GM06990 (cell line): ENCODE measurements around the gene PRTFDC1.

Experiments
- DNase-seq: peaks from one replicate; pipeline ENCODE4 v3.0.0-alpha.2; 2011; ENCODE audit not compliant: insufficient read length; ENCODE audit errors: extremely low read depth
- H3K27me3 ChIP-seq: replicated peaks from 2 replicates; pipeline ENCODE4 v1.6.0; 2011; ENCODE audit warnings: low read length; ENCODE audit not compliant: control insufficient read depth, insufficient read depth
- H3K36me3 ChIP-seq: 2 replicates; pipeline ENCODE4 v1.5.1; 2011; ENCODE audit warnings: low read length; ENCODE audit not compliant: control insufficient read depth, insufficient read depth
- H3K4me3 ChIP-seq: replicated peaks from 2 replicates; pipeline ENCODE4 v1.5.1; 2011; ENCODE audit warnings: low read depth, mild to moderate bottlenecking, control low read depth, low read length
- CTCF ChIP-seq: IDR thresholded peaks from 2 replicates; pipeline ENCODE4 v1.5.1; 2011; ENCODE audit warnings: low read length, control low read depth, mild to moderate bottlenecking, inconsistent platforms; ENCODE audit not compliant: insufficient read depth, poor library complexity, severe bottlenecking

Gene PRTFDC1

DNA sequence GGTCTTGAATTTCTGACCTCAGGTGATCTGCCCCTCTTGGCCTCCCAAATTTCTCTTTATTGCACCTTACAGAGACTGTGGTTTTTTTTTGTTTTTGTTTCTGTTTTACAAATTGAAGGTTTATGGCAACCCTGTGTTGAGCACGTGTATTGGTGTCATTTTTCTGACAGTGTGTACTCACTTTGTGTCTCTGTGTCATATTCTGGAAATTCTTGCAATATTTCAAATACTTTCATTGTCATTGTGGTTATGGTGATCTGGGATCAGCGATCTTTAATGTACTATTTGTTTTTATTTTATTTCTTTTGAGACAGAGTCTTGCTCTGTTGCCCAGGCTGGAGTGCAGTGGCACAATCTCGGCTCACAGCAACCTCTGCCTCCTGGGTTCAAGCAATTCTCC lies 89.8 kb downstream of the PRTFDC1 start:
- Histone ChIP-seq H3K27me3 (no peaks in the 10 kb centered on the region), H3K36me3 (no peaks in the 10 kb centered on the region), H3K4me3 (no peak overlapping the region)
- TF ChIP-seq CTCF = no peak
- DNase-seq = no peak

GRCh38 chr10:24858288-24859270 lies 93.8 kb downstream of the PRTFDC1 start:
- no peak for DNase-seq
- no peak for TF ChIP-seq CTCF
- H3K4me3 ChIP-seq = no peak overlapping the region

DNA sequence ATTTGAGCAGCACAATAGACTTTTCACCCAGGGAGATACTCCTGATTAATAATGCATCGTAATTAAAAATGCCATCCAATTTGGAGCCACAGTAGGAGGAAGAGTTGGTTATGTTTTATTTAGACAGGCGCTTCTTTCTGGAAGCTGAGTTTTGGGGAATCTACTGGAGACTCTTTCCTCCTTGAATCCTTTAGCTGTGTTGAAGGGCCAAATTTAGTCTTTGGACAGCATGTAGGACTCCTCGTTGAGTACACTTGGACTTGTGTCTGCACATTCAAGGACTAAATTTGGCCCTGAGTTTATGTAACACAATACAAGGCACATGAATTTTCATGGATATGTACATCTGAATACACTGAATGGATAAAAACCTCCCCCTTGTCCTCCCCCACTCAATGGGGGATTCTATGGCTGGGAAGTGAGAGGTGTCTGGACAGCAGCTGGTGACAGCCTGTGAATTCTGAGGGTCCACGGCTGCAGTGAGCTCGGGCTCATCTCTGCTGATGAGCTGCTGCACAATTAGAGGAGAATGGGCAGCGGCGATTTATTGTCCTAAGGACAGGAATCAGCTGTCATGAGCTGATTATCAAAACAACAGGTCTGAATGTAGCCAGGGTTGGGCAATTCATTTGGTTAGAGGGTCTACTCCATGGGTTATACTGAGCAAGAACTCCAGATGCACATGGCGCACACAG lies 95.2 kb downstream of the PRTFDC1 start:
- H3K27me3 ChIP-seq = no peaks in the 10 kb centered on the region
- no peak overlapping the region for H3K4me3 ChIP-seq
- no peak for DNase-seq
- H3K36me3 ChIP-seq = no peaks in the 10 kb centered on the region
- TF ChIP-seq CTCF = no peak

More at GRCh38 chr10:24858288-24859270, 93.8 kb downstream of the PRTFDC1 start:
- no peaks in the 10 kb centered on the region for H3K36me3 ChIP-seq
- no peaks in the 10 kb centered on the region for H3K27me3 ChIP-seq

GRCh38 chr10:24854256-24854655 lies 98.2 kb downstream of the PRTFDC1 start:
- no peak for TF ChIP-seq CTCF
- DNase-seq = no peak

DNA sequence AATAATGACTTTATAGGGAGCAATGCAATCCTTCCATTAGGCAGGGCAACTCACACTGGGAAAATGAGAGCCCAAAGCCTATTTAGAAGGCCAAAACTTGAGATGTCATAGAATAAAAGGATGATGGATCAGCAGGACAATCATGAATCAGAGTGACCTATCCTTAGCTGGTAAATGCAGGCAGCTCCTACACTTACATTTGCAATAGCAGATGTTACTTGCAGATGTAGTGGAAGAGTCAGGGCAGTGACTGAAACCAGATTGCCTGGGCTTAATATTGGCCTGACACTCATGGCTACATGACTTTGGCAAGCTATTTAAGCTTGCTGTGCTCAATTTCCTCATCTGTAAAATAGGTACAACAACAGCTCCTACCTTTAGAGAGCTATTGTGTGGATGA lies 98.7 kb downstream of the PRTFDC1 start:
- no peak for TF ChIP-seq CTCF
- no peak for DNase-seq
- Histone ChIP-seq H3K27me3 (no peaks in the 10 kb centered on the region), H3K4me3 (no peak overlapping the region), H3K36me3 (no peaks in the 10 kb centered on the region)

More at GRCh38 chr10:24854256-24854655, 98.2 kb downstream of the PRTFDC1 start:
- H3K27me3 ChIP-seq = no peaks in the 10 kb centered on the region
- H3K36me3 ChIP-seq = no peaks in the 10 kb centered on the region
- no peak overlapping the region for H3K4me3 ChIP-seq
